GM23338 (cell line): Measurements from ENCODE around the gene CIC. TPM values are rescaled to one million over a fixed set of nuclear protein-coding genes. Genes with fewer than 3 reads are reported as not detected.

Source experiments
- ATAC-seq: fragments of 200-7000 bp; cut with Tn5 transposase; 3 replicates; pipeline ENCODE4 v1.9.1; 2020
- DNase-seq: peaks from one replicate; pipeline ENCODE4 v3.0.0-alpha.2; 2015; ENCODE audit warnings: low spot score
- H2AFZ ChIP-seq: fragments of 200-600 bp; sonication (generic); 2 replicates; pipeline ENCODE4 v1.8.0; 2016; ENCODE audit warnings: antibody characterized with exemption, mild to moderate bottlenecking, moderate library complexity
- H3F3A ChIP-seq: fragments of 200-600 bp; sonication (generic); replicated peaks from 2 replicates; pipeline ENCODE4 v1.8.0; 2017; ENCODE audit warnings: antibody characterized with exemption, mixed run types, low read depth
- H3K27ac ChIP-seq: fragments of 200-600 bp; sonication (generic); 2 replicates; pipeline ENCODE4 v1.6.1; 2016; ENCODE audit warnings: low read depth
- H3K27me3 ChIP-seq: fragments of 200-600 bp; sonication (generic); 2 replicates; pipeline ENCODE4 v1.8.0; 2016; ENCODE audit warnings: mild to moderate bottlenecking, mixed run types, moderate library complexity; ENCODE audit not compliant: insufficient read depth
- H3K36me3 ChIP-seq: fragments of 200-600 bp; sonication (generic); 2 replicates; pipeline ENCODE4 v1.8.0; 2016; ENCODE audit warnings: mild to moderate bottlenecking; ENCODE audit not compliant: insufficient read depth
- H3K4me1 ChIP-seq: fragments of 200-600 bp; sonication (generic); 2 replicates; pipeline ENCODE4 v1.8.0; 2016; ENCODE audit warnings: mild to moderate bottlenecking, moderate library complexity; ENCODE audit not compliant: insufficient read depth
- H3K4me2 ChIP-seq: fragments of 200-600 bp; sonication (generic); 2 replicates; pipeline ENCODE4 v1.7.1; 2017; ENCODE audit warnings: mixed run types
- H3K4me3 ChIP-seq: fragments of 200-600 bp; sonication (generic); 2 replicates; pipeline ENCODE4 v1.6.1; 2016; ENCODE audit warnings: mixed run types
- H3K79me2 ChIP-seq: fragments of 200-600 bp; sonication (generic); replicated peaks from 2 replicates; pipeline ENCODE4 v1.8.0; 2017; ENCODE audit warnings: mild to moderate bottlenecking; ENCODE audit not compliant: insufficient read depth
- H3K9me2 ChIP-seq: fragments of 200-600 bp; sonication (generic); 2 replicates; pipeline ENCODE4 v1.8.0; 2017; ENCODE audit not compliant: insufficient read depth
- H4K20me1 ChIP-seq: fragments of 200-600 bp; sonication (generic); replicated peaks from 2 replicates; pipeline ENCODE4 v1.8.0; 2017; ENCODE audit warnings: mild to moderate bottlenecking; ENCODE audit not compliant: insufficient read depth
- H3K27ac Mint-ChIP-seq: 2 replicates; pipeline ENCODE4 v1.8.0; 2020; ENCODE audit warnings: inconsistent platforms, mild to moderate bottlenecking, moderate library complexity, mixed read lengths
- H3K27me3 Mint-ChIP-seq: 3 replicates; pipeline ENCODE4 v1.8.0; 2022; ENCODE audit warnings: low read depth, mild to moderate bottlenecking, moderate library complexity, mixed read lengths, inconsistent platforms; ENCODE audit not compliant: insufficient read depth, poor library complexity
- H3K36me3 Mint-ChIP-seq: 3 replicates; pipeline ENCODE4 v1.8.0; 2021; ENCODE audit warnings: low read depth, mild to moderate bottlenecking, inconsistent platforms, moderate library complexity, mixed read lengths
- H3K4me1 Mint-ChIP-seq: 3 replicates; pipeline ENCODE4 v1.8.0; 2020; ENCODE audit warnings: mild to moderate bottlenecking, inconsistent platforms, mixed read lengths
- H3K4me3 Mint-ChIP-seq: 3 replicates; pipeline ENCODE4 v1.8.0; 2021; ENCODE audit warnings: moderate library complexity, mild to moderate bottlenecking, inconsistent platforms, mixed read lengths
- H3K9me3 Mint-ChIP-seq: 3 replicates; pipeline ENCODE4 v1.8.0; 2020; ENCODE audit warnings: moderate library complexity, mild to moderate bottlenecking, inconsistent platforms, mixed read lengths
- CREB1 ChIP-seq: fragments of 250-450 bp; sonication (Bioruptor Pico); IDR thresholded peaks from 2 replicates; pipeline ENCODE4 v1.5.0; 2020; ENCODE audit warnings: low read depth, mild to moderate bottlenecking, moderate library complexity
- EZH2 ChIP-seq: fragments of 200-600 bp; sonication (generic); IDR thresholded peaks from one replicate; pipeline ENCODE4 v1.8.0; 2017; ENCODE audit warnings: antibody characterized with exemption, mild to moderate bottlenecking, low read depth; ENCODE audit not compliant: unreplicated experiment
- EZH2phosphoT487 ChIP-seq: fragments of 200-600 bp; sonication (generic); IDR thresholded peaks from one replicate; pipeline ENCODE4 v1.8.1; 2018; ENCODE audit warnings: antibody characterized with exemption; ENCODE audit not compliant: unreplicated experiment
- JUNB ChIP-seq: IDR thresholded peaks from one replicate; pipeline ENCODE4 v1.6.1; 2016; ENCODE audit warnings: antibody characterized with exemption; ENCODE audit not compliant: unreplicated experiment
- NANOG ChIP-seq: IDR thresholded peaks from 2 replicates; pipeline ENCODE4 v1.6.1; 2016; ENCODE audit warnings: antibody characterized with exemption, borderline replicate concordance
- POLR2AphosphoS5 ChIP-seq: IDR thresholded peaks from 2 replicates; pipeline ENCODE4 v1.6.1; 2016; ENCODE audit warnings: antibody characterized with exemption, low read depth
- ZNF114 ChIP-seq: fragments of 250-450 bp; sonication (Bioruptor Pico); IDR thresholded peaks from 2 replicates; pipeline ENCODE4 v1.5.0; 2020; ENCODE audit warnings: mild to moderate bottlenecking, moderate library complexity
- ZNF331 ChIP-seq: fragments of 250-450 bp; sonication (Bioruptor Pico); IDR thresholded peaks from 2 replicates; pipeline ENCODE4 v1.5.0; 2020; ENCODE audit warnings: low read depth, mild to moderate bottlenecking, moderate library complexity
- polyA plus RNA-seq: library from polyadenylated mRNA; unstranded; fragments of >200 nt; fragmentation: Nextera tagmentation; extraction: Ambion mirVana; gene quantifications from 2 replicates; pipeline ENCODE4 v1.2.1, GENCODE V29; 2016
- total RNA-seq: library from RNA; depleted of rRNA; stranded (reverse); fragments of >200 nt; shearing (Covaris generic); gene quantifications from 2 replicates; pipeline ENCODE4 v1.2.3, GENCODE V29; 2014
- TF ChIP-seq, protein P1 (sequence below): fragments of 250-450 bp; sonication (Bioruptor Pico); IDR thresholded peaks from 2 replicates; pipeline ENCODE4 v1.5.0; 2020; ENCODE audit warnings: mild to moderate bottlenecking, moderate library complexity
- TF ChIP-seq, protein P2 (sequence below): IDR thresholded peaks from 2 replicates; pipeline ENCODE4 v1.6.1; 2016; ENCODE audit warnings: antibody characterized with exemption
- TF ChIP-seq, protein P3 (sequence below), 2 experiments: fragments of 200-600 bp in 1 of 2; sonication (generic) in 1 of 2; conservative IDR thresholded peaks; 2 replicates each; pipeline versions ENCODE4 v1.5.1 to v1.6.1; 2016 to 2017; ENCODE audit warnings: antibody characterized with exemption in 2 of 2, low read depth in 2 of 2, mild to moderate bottlenecking in 2 of 2, moderate library complexity in 1 of 2
- TF ChIP-seq, protein P4 (sequence below): IDR thresholded peaks from one replicate; pipeline ENCODE4 v1.6.1; 2018; ENCODE audit warnings: antibody characterized with exemption; ENCODE audit not compliant: unreplicated experiment

CIC gene
- total and polyA plus RNA-seq, 2 experiments from 2014 or later: 13.2 to 42.0 TPM

DNA sequence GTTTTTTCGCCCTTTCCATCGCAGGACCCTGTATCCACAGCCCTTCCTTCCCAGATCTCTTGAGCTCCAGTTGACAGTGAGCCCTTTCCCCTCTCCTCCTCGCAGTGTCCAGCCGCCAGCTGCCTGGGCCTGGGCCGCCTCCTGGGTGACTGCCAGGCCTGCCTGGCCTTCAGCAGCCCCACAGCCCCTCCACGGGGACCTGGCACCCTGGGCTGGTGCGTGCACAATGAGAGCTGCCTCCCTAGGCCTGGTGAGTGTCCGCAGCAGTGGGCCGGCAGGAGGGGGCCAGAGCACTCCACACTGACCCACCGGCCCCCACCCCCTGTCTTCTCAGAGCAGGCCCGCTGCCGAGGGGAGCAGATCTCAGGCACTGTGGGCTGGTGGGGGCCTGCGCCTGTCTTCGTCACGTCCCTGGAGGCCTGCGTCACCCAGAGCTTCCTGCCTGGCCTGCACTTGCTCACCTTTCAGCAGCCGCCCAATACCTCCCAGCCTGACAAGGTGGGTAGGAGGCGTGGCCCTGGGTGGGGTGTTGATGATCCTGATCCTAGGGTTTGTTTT, 75.4 kb downstream of the CIC start:
- H3K4me2 ChIP-seq: no peak overlapping the region
- no peak overlapping the region for H2AFZ ChIP-seq
- ATAC-seq (no peak), DNase-seq (no peak)
- no peaks in the 10 kb centered on the region for H3F3A ChIP-seq
- no peak overlapping the region for H3K27ac ChIP-seq
- no peaks in the 10 kb centered on the region; the same call in 2 of the 3 replicates for H3K4me1 Mint-ChIP-seq
- H3K36me3 Mint-ChIP-seq: peaks cover 11% of the 10 kb centered on the region; the same call in 1 of the 3 replicates
- no peak overlapping the region for H3K4me3 ChIP-seq
- H3K4me1 ChIP-seq: no peaks in the 10 kb centered on the region
- no peaks in the 10 kb centered on the region; the same call in 1 of the 2 replicates for H3K36me3 ChIP-seq
- no peaks in the 10 kb centered on the region for H3K9me3 Mint-ChIP-seq
- no peak overlapping the region for H3K27ac Mint-ChIP-seq
- TF ChIP-seq EZH2 (no peak), CREB1 (no peak), ZNF331 (CRISPR knock-in tag) (no peak), NANOG (no peak), ZNF114 (CRISPR knock-in tag) (no peak), POLR2AphosphoS5 (no peak), EZH2phosphoT487 (no peak), JUNB (no peak)
- TF ChIP-seq, protein P1, sequence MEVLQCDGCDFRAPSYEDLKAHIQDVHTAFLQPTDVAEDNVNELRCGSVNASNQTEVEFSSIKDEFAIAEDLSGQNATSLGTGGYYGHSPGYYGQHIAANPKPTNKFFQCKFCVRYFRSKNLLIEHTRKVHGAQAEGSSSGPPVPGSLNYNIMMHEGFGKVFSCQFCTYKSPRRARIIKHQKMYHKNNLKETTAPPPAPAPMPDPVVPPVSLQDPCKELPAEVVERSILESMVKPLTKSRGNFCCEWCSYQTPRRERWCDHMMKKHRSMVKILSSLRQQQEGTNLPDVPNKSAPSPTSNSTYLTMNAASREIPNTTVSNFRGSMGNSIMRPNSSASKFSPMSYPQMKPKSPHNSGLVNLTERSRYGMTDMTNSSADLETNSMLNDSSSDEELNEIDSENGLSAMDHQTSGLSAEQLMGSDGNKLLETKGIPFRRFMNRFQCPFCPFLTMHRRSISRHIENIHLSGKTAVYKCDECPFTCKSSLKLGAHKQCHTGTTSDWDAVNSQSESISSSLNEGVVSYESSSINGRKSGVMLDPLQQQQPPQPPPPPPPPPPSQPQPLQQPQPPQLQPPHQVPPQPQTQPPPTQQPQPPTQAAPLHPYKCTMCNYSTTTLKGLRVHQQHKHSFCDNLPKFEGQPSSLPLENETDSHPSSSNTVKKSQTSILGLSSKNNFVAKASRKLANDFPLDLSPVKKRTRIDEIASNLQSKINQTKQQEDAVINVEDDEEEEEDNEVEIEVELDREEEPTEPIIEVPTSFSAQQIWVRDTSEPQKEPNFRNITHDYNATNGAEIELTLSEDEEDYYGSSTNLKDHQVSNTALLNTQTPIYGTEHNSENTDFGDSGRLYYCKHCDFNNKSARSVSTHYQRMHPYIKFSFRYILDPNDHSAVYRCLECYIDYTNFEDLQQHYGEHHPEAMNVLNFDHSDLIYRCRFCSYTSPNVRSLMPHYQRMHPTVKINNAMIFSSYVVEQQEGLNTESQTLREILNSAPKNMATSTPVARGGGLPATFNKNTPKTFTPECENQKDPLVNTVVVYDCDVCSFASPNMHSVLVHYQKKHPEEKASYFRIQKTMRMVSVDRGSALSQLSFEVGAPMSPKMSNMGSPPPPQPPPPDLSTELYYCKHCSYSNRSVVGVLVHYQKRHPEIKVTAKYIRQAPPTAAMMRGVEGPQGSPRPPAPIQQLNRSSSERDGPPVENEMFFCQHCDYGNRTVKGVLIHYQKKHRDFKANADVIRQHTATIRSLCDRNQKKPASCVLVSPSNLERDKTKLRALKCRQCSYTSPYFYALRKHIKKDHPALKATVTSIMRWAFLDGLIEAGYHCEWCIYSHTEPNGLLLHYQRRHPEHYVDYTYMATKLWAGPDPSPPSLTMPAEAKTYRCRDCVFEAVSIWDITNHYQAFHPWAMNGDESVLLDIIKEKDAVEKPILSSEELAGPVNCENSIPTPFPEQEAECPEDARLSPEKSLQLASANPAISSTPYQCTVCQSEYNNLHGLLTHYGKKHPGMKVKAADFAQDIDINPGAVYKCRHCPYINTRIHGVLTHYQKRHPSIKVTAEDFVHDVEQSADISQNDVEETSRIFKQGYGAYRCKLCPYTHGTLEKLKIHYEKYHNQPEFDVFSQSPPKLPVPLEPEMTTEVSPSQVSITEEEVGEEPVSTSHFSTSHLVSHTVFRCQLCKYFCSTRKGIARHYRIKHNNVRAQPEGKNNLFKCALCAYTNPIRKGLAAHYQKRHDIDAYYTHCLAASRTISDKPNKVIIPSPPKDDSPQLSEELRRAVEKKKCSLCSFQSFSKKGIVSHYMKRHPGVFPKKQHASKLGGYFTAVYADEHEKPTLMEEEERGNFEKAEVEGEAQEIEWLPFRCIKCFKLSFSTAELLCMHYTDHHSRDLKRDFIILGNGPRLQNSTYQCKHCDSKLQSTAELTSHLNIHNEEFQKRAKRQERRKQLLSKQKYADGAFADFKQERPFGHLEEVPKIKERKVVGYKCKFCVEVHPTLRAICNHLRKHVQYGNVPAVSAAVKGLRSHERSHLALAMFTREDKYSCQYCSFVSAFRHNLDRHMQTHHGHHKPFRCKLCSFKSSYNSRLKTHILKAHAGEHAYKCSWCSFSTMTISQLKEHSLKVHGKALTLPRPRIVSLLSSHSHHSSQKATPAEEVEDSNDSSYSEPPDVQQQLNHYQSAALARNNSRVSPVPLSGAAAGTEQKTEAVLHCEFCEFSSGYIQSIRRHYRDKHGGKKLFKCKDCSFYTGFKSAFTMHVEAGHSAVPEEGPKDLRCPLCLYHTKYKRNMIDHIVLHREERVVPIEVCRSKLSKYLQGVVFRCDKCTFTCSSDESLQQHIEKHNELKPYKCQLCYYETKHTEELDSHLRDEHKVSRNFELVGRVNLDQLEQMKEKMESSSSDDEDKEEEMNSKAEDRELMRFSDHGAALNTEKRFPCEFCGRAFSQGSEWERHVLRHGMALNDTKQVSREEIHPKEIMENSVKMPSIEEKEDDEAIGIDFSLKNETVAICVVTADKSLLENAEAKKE (CRISPR knock-in tag): no peak
- TF ChIP-seq, protein P2, sequence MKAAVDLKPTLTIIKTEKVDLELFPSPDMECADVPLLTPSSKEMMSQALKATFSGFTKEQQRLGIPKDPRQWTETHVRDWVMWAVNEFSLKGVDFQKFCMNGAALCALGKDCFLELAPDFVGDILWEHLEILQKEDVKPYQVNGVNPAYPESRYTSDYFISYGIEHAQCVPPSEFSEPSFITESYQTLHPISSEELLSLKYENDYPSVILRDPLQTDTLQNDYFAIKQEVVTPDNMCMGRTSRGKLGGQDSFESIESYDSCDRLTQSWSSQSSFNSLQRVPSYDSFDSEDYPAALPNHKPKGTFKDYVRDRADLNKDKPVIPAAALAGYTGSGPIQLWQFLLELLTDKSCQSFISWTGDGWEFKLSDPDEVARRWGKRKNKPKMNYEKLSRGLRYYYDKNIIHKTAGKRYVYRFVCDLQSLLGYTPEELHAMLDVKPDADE: no peak
- TF ChIP-seq, protein P3, sequence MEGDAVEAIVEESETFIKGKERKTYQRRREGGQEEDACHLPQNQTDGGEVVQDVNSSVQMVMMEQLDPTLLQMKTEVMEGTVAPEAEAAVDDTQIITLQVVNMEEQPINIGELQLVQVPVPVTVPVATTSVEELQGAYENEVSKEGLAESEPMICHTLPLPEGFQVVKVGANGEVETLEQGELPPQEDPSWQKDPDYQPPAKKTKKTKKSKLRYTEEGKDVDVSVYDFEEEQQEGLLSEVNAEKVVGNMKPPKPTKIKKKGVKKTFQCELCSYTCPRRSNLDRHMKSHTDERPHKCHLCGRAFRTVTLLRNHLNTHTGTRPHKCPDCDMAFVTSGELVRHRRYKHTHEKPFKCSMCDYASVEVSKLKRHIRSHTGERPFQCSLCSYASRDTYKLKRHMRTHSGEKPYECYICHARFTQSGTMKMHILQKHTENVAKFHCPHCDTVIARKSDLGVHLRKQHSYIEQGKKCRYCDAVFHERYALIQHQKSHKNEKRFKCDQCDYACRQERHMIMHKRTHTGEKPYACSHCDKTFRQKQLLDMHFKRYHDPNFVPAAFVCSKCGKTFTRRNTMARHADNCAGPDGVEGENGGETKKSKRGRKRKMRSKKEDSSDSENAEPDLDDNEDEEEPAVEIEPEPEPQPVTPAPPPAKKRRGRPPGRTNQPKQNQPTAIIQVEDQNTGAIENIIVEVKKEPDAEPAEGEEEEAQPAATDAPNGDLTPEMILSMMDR (conservative IDR thresholded peaks at IDR 0.05; ENCODE audit: low read depth in 2 of 2): no peak
- TF ChIP-seq, protein P4, sequence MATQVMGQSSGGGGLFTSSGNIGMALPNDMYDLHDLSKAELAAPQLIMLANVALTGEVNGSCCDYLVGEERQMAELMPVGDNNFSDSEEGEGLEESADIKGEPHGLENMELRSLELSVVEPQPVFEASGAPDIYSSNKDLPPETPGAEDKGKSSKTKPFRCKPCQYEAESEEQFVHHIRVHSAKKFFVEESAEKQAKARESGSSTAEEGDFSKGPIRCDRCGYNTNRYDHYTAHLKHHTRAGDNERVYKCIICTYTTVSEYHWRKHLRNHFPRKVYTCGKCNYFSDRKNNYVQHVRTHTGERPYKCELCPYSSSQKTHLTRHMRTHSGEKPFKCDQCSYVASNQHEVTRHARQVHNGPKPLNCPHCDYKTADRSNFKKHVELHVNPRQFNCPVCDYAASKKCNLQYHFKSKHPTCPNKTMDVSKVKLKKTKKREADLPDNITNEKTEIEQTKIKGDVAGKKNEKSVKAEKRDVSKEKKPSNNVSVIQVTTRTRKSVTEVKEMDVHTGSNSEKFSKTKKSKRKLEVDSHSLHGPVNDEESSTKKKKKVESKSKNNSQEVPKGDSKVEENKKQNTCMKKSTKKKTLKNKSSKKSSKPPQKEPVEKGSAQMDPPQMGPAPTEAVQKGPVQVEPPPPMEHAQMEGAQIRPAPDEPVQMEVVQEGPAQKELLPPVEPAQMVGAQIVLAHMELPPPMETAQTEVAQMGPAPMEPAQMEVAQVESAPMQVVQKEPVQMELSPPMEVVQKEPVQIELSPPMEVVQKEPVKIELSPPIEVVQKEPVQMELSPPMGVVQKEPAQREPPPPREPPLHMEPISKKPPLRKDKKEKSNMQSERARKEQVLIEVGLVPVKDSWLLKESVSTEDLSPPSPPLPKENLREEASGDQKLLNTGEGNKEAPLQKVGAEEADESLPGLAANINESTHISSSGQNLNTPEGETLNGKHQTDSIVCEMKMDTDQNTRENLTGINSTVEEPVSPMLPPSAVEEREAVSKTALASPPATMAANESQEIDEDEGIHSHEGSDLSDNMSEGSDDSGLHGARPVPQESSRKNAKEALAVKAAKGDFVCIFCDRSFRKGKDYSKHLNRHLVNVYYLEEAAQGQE: no peak
- no peak overlapping the region for H3K4me3 Mint-ChIP-seq
- H3K79me2 ChIP-seq: no peaks in the 10 kb centered on the region
- peaks cover 6% of the 10 kb centered on the region for H3K27me3 Mint-ChIP-seq
- peaks cover 7% of the 10 kb centered on the region for H4K20me1 ChIP-seq
- no peaks in the 10 kb centered on the region for H3K27me3 ChIP-seq
- H3K9me2 ChIP-seq: no peaks in the 10 kb centered on the region
